Natural killer cell treated with Interleukin-12 subunit alpha and Interleukin-12 subunit beta and Interleukin-15 and Interleukin-18, amount 100 ng/mL, for 72 hours (primary cell): ENCODE results near the gene SPR. TPM values are rescaled to one million over a fixed set of nuclear protein-coding genes. Genes with fewer than 3 reads are reported as not detected.
A peak's percentile ranks its signal among the peaks of the same experiment; 100 is the strongest.

Experiments
- ATAC-seq, 2 donors: fragments of 150-1000 bp; cut with Tn5 transposase in 1 of 2; sonication (Bioruptor Pico), chemical (Tn5 transposase) in 1 of 2; 2 replicates each; pipeline ENCODE4 v1.10.0; 2021
- DNase-seq: peaks from one replicate; pipeline ENCODE4 v3.0.0; 2022; ENCODE audit warnings: low spot score
- H3K27ac Mint-ChIP-seq, 2 donors: 1 replicate in 1 of 2; 2 replicates in 1 of 2; pipeline ENCODE4 v1.8.0; 2022; ENCODE audit warnings: mixed read lengths in 2 of 2, mild to moderate bottlenecking in 1 of 2, moderate library complexity in 1 of 2
- H3K27me3 Mint-ChIP-seq, 2 donors: 1 replicate in 1 of 2; 2 replicates in 1 of 2; pipeline ENCODE4 v1.8.0; 2022; ENCODE audit warnings: mixed read lengths in 2 of 2
- H3K36me3 Mint-ChIP-seq: one replicate; pipeline ENCODE4 v1.8.0; 2022; ENCODE audit warnings: mixed read lengths
- H3K4me1 Mint-ChIP-seq, 2 donors: 1 replicate in 1 of 2; 2 replicates in 1 of 2; pipeline ENCODE4 v1.8.0; 2022; ENCODE audit warnings: low read depth in 2 of 2, mixed read lengths in 2 of 2, mild to moderate bottlenecking in 1 of 2
- H3K4me3 Mint-ChIP-seq: one replicate; pipeline ENCODE4 v1.8.0; 2022; ENCODE audit warnings: mixed read lengths
- H3K9me3 Mint-ChIP-seq: 2 replicates; pipeline ENCODE4 v1.8.0; 2022; ENCODE audit warnings: mixed read lengths
- total RNA-seq, 2 donors: library from RNA; stranded (reverse); gene quantifications; one replicate each; pipeline ENCODE4 v1.2.3, GENCODE V29; 2022

SPR gene
- total RNA-seq, 2 donors from 2014 or later: 3.4 to 10.2 TPM

GRCh38 chr2:72924353-72925240 is 37.4 kb downstream of the SPR start:
- H3K4me1 Mint-ChIP-seq: peaks cover 0 to 4% of the 10 kb centered on the region in 2 donors
- no peaks in the 10 kb centered on the region for H3K36me3 Mint-ChIP-seq
- H3K4me3 Mint-ChIP-seq: no peak overlapping the region
- peak; percentile 60 for DNase-seq
- ATAC-seq: peak in 1 of 2 donors; percentile 37
- no peaks in the 10 kb centered on the region for H3K9me3 Mint-ChIP-seq
- H3K27me3 Mint-ChIP-seq: peaks cover 28 to 30% of the 10 kb centered on the region in 2 donors
- H3K27ac Mint-ChIP-seq: no peak overlapping the region

GRCh38 chr2:72925328-72925943 is 38.2 kb downstream of the SPR start:
- peaks cover 27 to 28% of the 10 kb centered on the region in 2 donors for H3K27me3 Mint-ChIP-seq

GRCh38 chr2:72926368-72926767 is 39.2 kb downstream of the SPR start:
- H3K27ac Mint-ChIP-seq: no peak overlapping the region
- DNase-seq: no peak

More at GRCh38 chr2:72925328-72925943, 38.2 kb downstream of the SPR start:
- no peak overlapping the region for H3K4me3 Mint-ChIP-seq
- no peaks in the 10 kb centered on the region for H3K36me3 Mint-ChIP-seq
- no peaks in the 10 kb centered on the region for H3K9me3 Mint-ChIP-seq
- ATAC-seq (no peak), DNase-seq (peak; percentile 15)
- peaks cover 0 to 4% of the 10 kb centered on the region in 2 donors for H3K4me1 Mint-ChIP-seq
- H3K27ac Mint-ChIP-seq: no peak overlapping the region

GRCh38 chr2:72926811-72927465 is 39.7 kb downstream of the SPR start:
- Mint-ChIP-seq H3K27ac (no peak overlapping the region), H3K9me3 (no peaks in the 10 kb centered on the region), H3K27me3 (peaks cover 20 to 21% of the 10 kb centered on the region in 2 donors), H3K4me1 (peaks cover 0 to 4% of the 10 kb centered on the region in 2 donors), H3K36me3 (no peaks in the 10 kb centered on the region), H3K4me3 (no peak overlapping the region)
- no peak for DNase-seq
- no peak for ATAC-seq

More at GRCh38 chr2:72926368-72926767, 39.2 kb downstream of the SPR start:
- Mint-ChIP-seq H3K4me1 (peaks cover 0 to 4% of the 10 kb centered on the region in 2 donors), H3K4me3 (no peak overlapping the region), H3K27me3 (peaks cover 26 to 27% of the 10 kb centered on the region in 2 donors), H3K36me3 (no peaks in the 10 kb centered on the region), H3K9me3 (no peaks in the 10 kb centered on the region)
- no peak for ATAC-seq

- H3K4me1 Mint-ChIP-seq: peaks cover 0 to 4% of the 10 kb centered on the region in 2 donors
- no peak overlapping the region for H3K4me3 Mint-ChIP-seq
- no peaks in the 10 kb centered on the region for H3K36me3 Mint-ChIP-seq
- H3K27ac Mint-ChIP-seq: no peak overlapping the region
- DNase-seq: peak; percentile 15
- no peaks in the 10 kb centered on the region for H3K9me3 Mint-ChIP-seq
- ATAC-seq: no peak
- H3K27me3 Mint-ChIP-seq: peaks cover 11 to 12% of the 10 kb centered on the region in 2 donors
These were observed 40.7 kb downstream of the SPR start for GRCh38 chr2:72927619-72928550.

GRCh38 chr2:72929010-72929409 is 41.8 kb downstream of the SPR start:
- DNase-seq (peak; percentile 8), ATAC-seq (no peak)
- Mint-ChIP-seq H3K27me3 (peaks cover 0 to 3% of the 10 kb centered on the region in 2 donors), H3K27ac (no peak overlapping the region), H3K4me3 (no peak overlapping the region), H3K4me1 (peaks cover 0 to under 1% of the 10 kb centered on the region in 2 donors), H3K36me3 (no peaks in the 10 kb centered on the region), H3K9me3 (no peaks in the 10 kb centered on the region)

GRCh38 chr2:72931280-72931910 is 44.2 kb downstream of the SPR start:
- no peak overlapping the region for H3K4me3 Mint-ChIP-seq
- H3K36me3 Mint-ChIP-seq: no peaks in the 10 kb centered on the region
- DNase-seq (peak; percentile 54), ATAC-seq (no peak)
- H3K9me3 Mint-ChIP-seq: no peaks in the 10 kb centered on the region
- H3K27ac Mint-ChIP-seq: no peak overlapping the region
- H3K4me1 Mint-ChIP-seq: peaks cover 9 to 16% of the 10 kb centered on the region in 2 donors
- peaks cover 0 to 4% of the 10 kb centered on the region in 2 donors for H3K27me3 Mint-ChIP-seq

GRCh38 chr2:72932045-72932740 is 45.0 kb downstream of the SPR start:
- DNase-seq (peak; percentile 28), ATAC-seq (peak; percentile 4 to 37)
- peaks cover 9 to 16% of the 10 kb centered on the region in 2 donors for H3K4me1 Mint-ChIP-seq
- H3K27ac Mint-ChIP-seq: no peak overlapping the region
- no peak overlapping the region for H3K4me3 Mint-ChIP-seq
- H3K9me3 Mint-ChIP-seq: no peaks in the 10 kb centered on the region
- H3K27me3 Mint-ChIP-seq: peaks cover 0 to 4% of the 10 kb centered on the region in 2 donors
- no peaks in the 10 kb centered on the region for H3K36me3 Mint-ChIP-seq

- Mint-ChIP-seq H3K27me3 (peaks cover 0 to 4% of the 10 kb centered on the region in 2 donors), H3K4me3 (no peak overlapping the region), H3K4me1 (peaks cover 9 to 16% of the 10 kb centered on the region in 2 donors), H3K27ac (no peak overlapping the region), H3K36me3 (no peaks in the 10 kb centered on the region), H3K9me3 (no peaks in the 10 kb centered on the region)
- DNase-seq: peak; percentile 40
- no peak for ATAC-seq
These were observed 45.6 kb downstream of the SPR start for GRCh38 chr2:72932805-72933204.

GRCh38 chr2:72933207-72933606 is 46.0 kb downstream of the SPR start:
- no peak overlapping the region for H3K4me3 Mint-ChIP-seq
- peak; percentile 15 for DNase-seq

GRCh38 chr2:72933646-72934151 is 46.5 kb downstream of the SPR start:
- ATAC-seq: no peak
- H3K4me1 Mint-ChIP-seq: peaks cover 9 to 16% of the 10 kb centered on the region in 2 donors
- no peak overlapping the region for H3K27ac Mint-ChIP-seq
- peak; percentile 53 for DNase-seq
- H3K9me3 Mint-ChIP-seq: no peaks in the 10 kb centered on the region
- no peaks in the 10 kb centered on the region for H3K36me3 Mint-ChIP-seq
- peaks cover 0 to 4% of the 10 kb centered on the region in 2 donors for H3K27me3 Mint-ChIP-seq
- no peak overlapping the region for H3K4me3 Mint-ChIP-seq

More at GRCh38 chr2:72933207-72933606, 46.0 kb downstream of the SPR start:
- Mint-ChIP-seq H3K27ac (no peak overlapping the region), H3K36me3 (no peaks in the 10 kb centered on the region), H3K4me1 (peaks cover 9 to 16% of the 10 kb centered on the region in 2 donors), H3K27me3 (peaks cover 0 to 4% of the 10 kb centered on the region in 2 donors), H3K9me3 (no peaks in the 10 kb centered on the region)
- ATAC-seq: no peak
